ENCODE measurements around the gene GALNT9.

Gene GALNT9

GRCh38 chr12:132280406-132280805 lies 49.0 kb downstream of the GALNT9 start:
- DNase-seq (ENCODE audit: low spot score in 2 of 2) = no peak
- Mint-ChIP-seq H3K36me3 (no peaks in the 10 kb centered on the region), H3K4me1 (peaks cover under 1% of the 10 kb centered on the region), H3K4me3 (no peak overlapping the region), H3K9me3 (no peaks in the 10 kb centered on the region), H3K27ac (no peak overlapping the region)
- no peak for ATAC-seq

- Mint-ChIP-seq H3K27ac (no peak overlapping the region), H3K4me1 (peaks cover 2% of the 10 kb centered on the region), H3K36me3 (no peaks in the 10 kb centered on the region), H3K4me3 (no peak overlapping the region), H3K9me3 (no peaks in the 10 kb centered on the region)
- DNase-seq (ENCODE audit: low spot score in 2 of 2) = no peak
- no peak for ATAC-seq
Observed at GRCh38 chr12:132279930-132280329, 49.5 kb downstream of the GALNT9 start.

- Mint-ChIP-seq H3K4me1 (peaks cover 5% of the 10 kb centered on the region), H3K9me3 (no peaks in the 10 kb centered on the region), H3K4me3 (no peak overlapping the region), H3K36me3 (no peaks in the 10 kb centered on the region), H3K27ac (no peak overlapping the region)
- DNase-seq (ENCODE audit: low spot score in 2 of 2) = no peak
- no peak for ATAC-seq
Observed at GRCh38 chr12:132279184-132279889, 50.1 kb downstream of the GALNT9 start.

GRCh38 chr12:132278401-132279183 lies 50.8 kb downstream of the GALNT9 start:
- ATAC-seq = no peak
- H3K27ac Mint-ChIP-seq = no peak overlapping the region

GRCh38 chr12:132277949-132278348 lies 51.4 kb downstream of the GALNT9 start:
- Mint-ChIP-seq H3K36me3 (no peaks in the 10 kb centered on the region), H3K27ac (no peak overlapping the region), H3K4me3 (no peak overlapping the region), H3K4me1 (peaks cover 5% of the 10 kb centered on the region), H3K9me3 (no peaks in the 10 kb centered on the region)
- no peak for ATAC-seq
- no peak for DNase-seq (ENCODE audit: low spot score in 2 of 2)

More at GRCh38 chr12:132278401-132279183, 50.8 kb downstream of the GALNT9 start:
- H3K9me3 Mint-ChIP-seq = no peaks in the 10 kb centered on the region
- H3K4me1 Mint-ChIP-seq = peaks cover 5% of the 10 kb centered on the region
- H3K36me3 Mint-ChIP-seq = no peaks in the 10 kb centered on the region
- no peak for DNase-seq (ENCODE audit: low spot score in 2 of 2)
- no peak overlapping the region for H3K4me3 Mint-ChIP-seq

GRCh38 chr12:132277374-132277941 lies 51.9 kb downstream of the GALNT9 start:
- Mint-ChIP-seq H3K36me3 (no peaks in the 10 kb centered on the region), H3K4me1 (peaks cover 5% of the 10 kb centered on the region), H3K27ac (no peak overlapping the region), H3K9me3 (no peaks in the 10 kb centered on the region), H3K4me3 (no peak overlapping the region)
- no peak for ATAC-seq
- no peak for DNase-seq (ENCODE audit: low spot score in 2 of 2)

GRCh38 chr12:132276827-132277373 lies 52.5 kb downstream of the GALNT9 start:
- Mint-ChIP-seq H3K4me3 (no peak overlapping the region), H3K4me1 (peaks cover 5% of the 10 kb centered on the region), H3K36me3 (no peaks in the 10 kb centered on the region), H3K27ac (no peak overlapping the region), H3K9me3 (no peaks in the 10 kb centered on the region)
- ATAC-seq = no peak
- no peak for DNase-seq (ENCODE audit: low spot score in 2 of 2)

GRCh38 chr12:132276066-132276826 lies 53.1 kb downstream of the GALNT9 start:
- peaks cover 5% of the 10 kb centered on the region for H3K4me1 Mint-ChIP-seq
- no peak for DNase-seq (ENCODE audit: low spot score in 2 of 2)
- no peak overlapping the region for H3K27ac Mint-ChIP-seq
- no peak for ATAC-seq
- no peak overlapping the region for H3K4me3 Mint-ChIP-seq
- H3K36me3 Mint-ChIP-seq = no peaks in the 10 kb centered on the region
- H3K9me3 Mint-ChIP-seq = no peaks in the 10 kb centered on the region

GRCh38 chr12:132275631-132276030 lies 53.8 kb downstream of the GALNT9 start:
- ATAC-seq (no peak), DNase-seq (ENCODE audit: low spot score in 2 of 2) (no peak)
- Mint-ChIP-seq H3K4me1 (peaks cover 5% of the 10 kb centered on the region), H3K36me3 (no peaks in the 10 kb centered on the region), H3K27ac (no peak overlapping the region), H3K9me3 (no peaks in the 10 kb centered on the region), H3K4me3 (no peak overlapping the region)

- no peaks in the 10 kb centered on the region for H3K36me3 Mint-ChIP-seq
Observed at GRCh38 chr12:132275110-132275531, 54.3 kb downstream of the GALNT9 start.

GRCh38 chr12:132273992-132274334 lies 55.4 kb downstream of the GALNT9 start:
- Mint-ChIP-seq H3K9me3 (no peaks in the 10 kb centered on the region), H3K4me3 (no peak overlapping the region), H3K36me3 (no peaks in the 10 kb centered on the region), H3K4me1 (peaks cover 5% of the 10 kb centered on the region), H3K27ac (no peak overlapping the region)
- no peak for ATAC-seq
- DNase-seq (ENCODE audit: low spot score in 2 of 2) = no peak

More at GRCh38 chr12:132275110-132275531, 54.3 kb downstream of the GALNT9 start:
- Mint-ChIP-seq H3K4me3 (no peak overlapping the region), H3K9me3 (no peaks in the 10 kb centered on the region), H3K4me1 (peaks cover 5% of the 10 kb centered on the region), H3K27ac (no peak overlapping the region)
- DNase-seq (ENCODE audit: low spot score in 2 of 2) = no peak
- ATAC-seq = no peak

GRCh38 chr12:132272711-132273110 lies 56.7 kb downstream of the GALNT9 start:
- DNase-seq (ENCODE audit: low spot score in 2 of 2) = no peak
- Mint-ChIP-seq H3K4me1 (peaks cover 5% of the 10 kb centered on the region), H3K4me3 (no peak overlapping the region), H3K27ac (no peak overlapping the region), H3K9me3 (no peaks in the 10 kb centered on the region), H3K36me3 (no peaks in the 10 kb centered on the region)
- ATAC-seq = no peak

- H3K36me3 Mint-ChIP-seq = no peaks in the 10 kb centered on the region
- no peak overlapping the region for H3K4me3 Mint-ChIP-seq
- H3K9me3 Mint-ChIP-seq = no peaks in the 10 kb centered on the region
- ATAC-seq (no peak), DNase-seq (ENCODE audit: low spot score in 2 of 2) (no peak)
- H3K27ac Mint-ChIP-seq = no peak overlapping the region
- peaks cover 5% of the 10 kb centered on the region for H3K4me1 Mint-ChIP-seq
Observed at GRCh38 chr12:132271755-132272092, 57.7 kb downstream of the GALNT9 start.

GRCh38 chr12:132270969-132271754 lies 58.2 kb downstream of the GALNT9 start:
- Mint-ChIP-seq H3K9me3 (no peaks in the 10 kb centered on the region), H3K36me3 (no peaks in the 10 kb centered on the region), H3K4me3 (no peak overlapping the region), H3K4me1 (peaks cover 5% of the 10 kb centered on the region), H3K27ac (no peak overlapping the region)
- DNase-seq (ENCODE audit: low spot score in 2 of 2) (no peak), ATAC-seq (no peak)
